SK-N-MC (cell line): ENCODE data around the gene LIPC.

Experiments used
- DNase-seq: peaks from one replicate; pipeline ENCODE4 v3.0.0-alpha.2; 2011; ENCODE audit warnings: low read depth, low spot score
- H3K27ac ChIP-seq: fragments of 200-600 bp; sonication (generic); 2 replicates; pipeline ENCODE4 v1.5.1; 2016; ENCODE audit warnings: mixed run types
- H3K36me3 ChIP-seq: fragments of 200-600 bp; sonication (generic); 2 replicates; pipeline ENCODE4 v1.6.1; 2017; ENCODE audit warnings: antibody characterized with exemption, low read length, mixed read lengths; ENCODE audit not compliant: insufficient read depth
- H3K4me3 ChIP-seq: fragments of 200-600 bp; sonication (generic); 2 replicates; pipeline ENCODE4 v1.5.1; 2016
- H3K9ac ChIP-seq: fragments of 200-600 bp; sonication (generic); 2 replicates; pipeline ENCODE4 v1.8.0; 2017; ENCODE audit warnings: mixed run types, mixed read lengths; ENCODE audit not compliant: insufficient read length
- H3K9me3 ChIP-seq: fragments of 200-600 bp; sonication (generic); 2 replicates; pipeline ENCODE4 v1.6.1; 2017; ENCODE audit warnings: low read depth, mild to moderate bottlenecking, antibody characterized with exemption, low read length, moderate library complexity, mixed read lengths
- EZH2 ChIP-seq: fragments of 200-600 bp; sonication (generic); IDR thresholded peaks from one replicate; pipeline ENCODE4 v1.6.1; 2017; ENCODE audit warnings: antibody characterized with exemption
- FOXP2 ChIP-seq: optimal IDR thresholded peaks from 2 replicates; pipeline ENCODE3; 2011; ENCODE audit warnings: mild to moderate bottlenecking, moderate library complexity; ENCODE audit not compliant: insufficient read depth; ENCODE audit errors: extremely low read length, control extremely low read depth
- POLR2AphosphoS5 ChIP-seq: IDR thresholded peaks from 2 replicates; pipeline ENCODE4 v1.6.1; 2012; ENCODE audit warnings: mild to moderate bottlenecking, low read depth, low read length, borderline replicate concordance

LIPC gene

DNA sequence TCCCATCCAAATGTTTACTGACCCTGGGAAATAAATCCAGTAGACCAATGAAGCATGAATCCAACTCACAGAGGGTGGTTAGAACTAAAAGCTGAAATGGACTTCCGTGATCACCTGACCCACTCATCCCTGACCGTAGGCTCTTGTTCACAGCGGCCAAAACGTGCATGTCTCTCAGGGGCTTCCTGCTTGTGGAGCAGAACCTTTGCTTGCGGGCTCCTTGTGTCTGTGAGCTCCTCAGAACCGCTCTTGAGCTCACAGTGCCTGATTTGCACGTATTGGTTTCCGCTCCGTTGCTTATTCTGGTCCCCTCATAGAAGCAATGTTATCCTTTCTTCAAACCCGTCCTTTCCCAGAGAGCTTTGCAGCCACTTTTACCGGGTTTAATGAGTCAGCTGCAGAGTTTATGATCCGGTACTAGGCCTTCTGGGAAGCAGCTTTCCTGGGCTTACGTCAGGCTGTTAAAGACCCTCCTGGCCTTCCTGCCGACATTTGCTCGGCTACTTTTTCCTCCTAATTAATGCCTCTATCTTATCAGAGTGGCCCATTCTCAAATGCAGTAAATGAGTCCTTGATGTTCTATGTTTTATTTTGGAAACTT is 35.4 kb downstream of the LIPC start:
- no peak for DNase-seq
- Histone ChIP-seq H3K9ac (no peak overlapping the region), H3K9me3 (no peaks in the 10 kb centered on the region), H3K4me3 (no peak overlapping the region), H3K27ac (no peak overlapping the region), H3K36me3 (no peaks in the 10 kb centered on the region)
- TF ChIP-seq POLR2AphosphoS5 = no peak
- TF ChIP-seq EZH2 = no peak
- no peak for TF ChIP-seq FOXP2

- Histone ChIP-seq H3K9ac (no peak overlapping the region), H3K36me3 (no peaks in the 10 kb centered on the region), H3K4me3 (no peak overlapping the region), H3K9me3 (no peaks in the 10 kb centered on the region), H3K27ac (no peak overlapping the region)
- TF ChIP-seq FOXP2 (no peak), EZH2 (no peak), POLR2AphosphoS5 (no peak)
- no peak for DNase-seq
Measured at GRCh38 chr15:58467722-58468423, 36.1 kb downstream of the LIPC start.

DNA sequence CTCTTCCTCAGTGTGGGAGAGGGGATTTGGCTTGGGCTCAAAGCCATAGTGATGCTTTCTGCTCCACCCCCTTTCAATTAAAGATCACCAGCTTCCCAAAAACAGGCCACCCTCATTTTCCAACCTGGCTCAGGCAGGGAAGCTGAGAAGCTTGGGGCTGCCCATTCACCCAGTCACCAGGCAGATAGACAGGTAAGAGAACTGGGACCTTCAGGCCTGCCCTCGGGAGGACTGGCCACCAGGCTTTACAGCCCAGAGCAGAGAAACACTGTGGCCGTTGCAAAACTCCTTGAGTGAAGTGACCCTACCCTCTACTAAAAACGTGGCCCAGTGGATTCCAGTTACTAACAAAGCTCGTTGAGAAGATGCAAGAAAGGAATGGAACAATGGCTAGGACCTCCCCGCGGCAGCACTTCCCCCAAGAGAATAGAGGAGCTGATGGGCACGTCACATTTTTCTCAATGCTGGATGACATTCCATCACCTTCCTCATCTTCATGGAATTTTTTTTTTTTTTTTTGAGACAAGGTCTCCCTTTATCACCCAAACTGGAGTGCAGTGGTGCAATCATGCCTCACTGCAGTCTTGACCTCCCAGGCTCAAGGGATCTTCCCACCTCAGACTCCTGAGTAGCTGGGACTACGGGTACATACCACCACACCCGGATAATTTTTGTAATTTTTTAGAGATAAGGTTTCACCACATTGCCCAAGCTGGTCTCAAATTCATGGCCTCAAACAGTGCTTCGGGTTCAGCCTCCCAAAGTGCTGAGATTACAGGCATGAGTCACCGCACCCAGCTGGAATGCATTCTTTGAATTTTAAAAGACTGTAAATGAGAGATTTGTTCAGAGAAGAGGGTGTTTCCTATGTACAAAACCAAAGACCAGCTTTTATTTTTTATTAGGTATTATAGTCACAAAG is 37.9 kb downstream of the LIPC start:
- no peak for TF ChIP-seq FOXP2
- no peak for TF ChIP-seq POLR2AphosphoS5
- no peak for TF ChIP-seq EZH2
- H3K9me3 ChIP-seq = no peaks in the 10 kb centered on the region
- no peak overlapping the region for H3K4me3 ChIP-seq
- H3K9ac ChIP-seq = no peak overlapping the region
- no peaks in the 10 kb centered on the region for H3K36me3 ChIP-seq
- no peak overlapping the region for H3K27ac ChIP-seq
- no peak for DNase-seq

DNA sequence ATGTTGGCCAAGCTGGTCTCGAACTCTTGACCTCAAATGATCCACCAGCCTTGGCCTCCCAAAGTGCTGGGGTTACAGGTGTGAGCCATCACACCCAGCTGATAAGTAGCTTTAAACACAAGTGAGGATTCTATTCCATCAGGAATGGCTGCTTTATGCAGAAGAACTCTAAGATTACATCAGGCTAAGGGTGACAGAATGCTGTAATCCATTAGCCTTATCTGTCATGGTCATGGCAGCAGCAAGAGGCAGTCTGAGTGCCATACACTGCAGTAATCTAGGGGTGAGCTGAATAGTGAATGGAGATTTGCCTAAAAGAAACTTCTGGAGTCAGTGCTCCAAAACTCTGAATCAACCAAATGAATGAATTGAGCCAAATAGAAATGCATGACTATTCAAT is 39.6 kb downstream of the LIPC start:
- Histone ChIP-seq H3K9ac (no peak overlapping the region), H3K4me3 (no peak overlapping the region), H3K9me3 (no peaks in the 10 kb centered on the region), H3K27ac (no peak overlapping the region), H3K36me3 (no peaks in the 10 kb centered on the region)
- TF ChIP-seq POLR2AphosphoS5 = no peak
- TF ChIP-seq FOXP2 = no peak
- no peak for TF ChIP-seq EZH2
- DNase-seq = no peak

DNA sequence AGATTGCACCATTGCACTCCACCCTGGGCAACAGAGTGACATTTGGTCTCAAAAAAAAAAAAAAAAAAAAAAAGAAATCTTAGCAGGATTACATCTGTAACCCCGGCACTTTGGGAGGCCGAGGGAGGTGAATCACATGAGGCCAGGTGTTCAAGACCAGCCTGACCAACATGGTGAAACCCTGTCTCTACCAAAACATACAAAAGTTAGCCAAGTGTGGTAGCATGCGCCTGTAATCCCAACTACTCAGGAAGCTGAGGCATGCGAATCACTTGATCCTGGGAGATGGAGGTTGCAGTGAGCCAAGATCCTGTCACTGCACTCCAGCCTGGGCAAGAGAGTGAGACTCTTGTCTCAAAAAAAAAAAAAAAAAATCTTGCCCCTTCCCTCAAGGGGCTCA is 40.4 kb downstream of the LIPC start:
- TF ChIP-seq FOXP2 (no peak), EZH2 (no peak), POLR2AphosphoS5 (no peak)
- no peak overlapping the region for H3K4me3 ChIP-seq

DNA sequence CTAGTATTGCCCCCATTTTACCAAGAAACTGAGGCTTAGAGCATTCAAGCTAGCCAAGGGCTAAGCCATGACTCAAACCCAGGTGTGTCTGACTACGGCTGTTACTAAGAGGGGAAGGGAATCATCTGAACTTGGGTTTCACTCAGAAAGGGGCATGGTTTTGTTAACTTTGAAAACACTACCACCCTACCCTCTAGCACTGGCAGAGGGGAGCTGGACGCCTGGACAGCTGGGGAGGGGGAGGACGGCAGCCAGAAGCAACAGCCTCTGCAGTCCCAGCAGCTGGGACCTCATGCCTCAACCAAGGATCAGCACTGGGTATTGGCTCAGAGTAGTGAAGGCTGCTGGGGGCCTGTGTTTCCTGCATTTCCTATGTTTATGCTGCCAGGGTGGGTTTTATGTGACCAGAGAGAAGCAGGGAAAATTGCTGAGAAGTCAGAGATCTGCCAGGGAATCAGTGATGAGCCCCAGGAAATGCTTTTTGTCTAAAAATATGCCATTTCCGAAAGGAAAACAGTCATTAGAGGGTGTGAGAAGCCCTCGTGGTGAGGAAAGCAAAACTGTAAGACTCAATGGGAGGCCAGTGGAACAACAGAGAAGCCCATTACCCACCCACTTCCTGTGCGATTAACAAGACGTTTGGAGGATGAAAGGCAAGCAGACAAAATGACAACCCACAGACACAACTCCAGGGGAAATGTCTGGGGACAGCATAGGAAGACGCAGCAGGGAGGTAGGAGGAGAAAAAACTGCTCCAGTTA is 41.2 kb downstream of the LIPC start:
- H3K9ac ChIP-seq = no peak overlapping the region
- DNase-seq = peak; percentile 72
- H3K4me3 ChIP-seq = peak overlapping the region; percentile 54
- H3K36me3 ChIP-seq = no peaks in the 10 kb centered on the region
- H3K9me3 ChIP-seq = no peaks in the 10 kb centered on the region
- no peak overlapping the region for H3K27ac ChIP-seq
- peak; percentile 9 for TF ChIP-seq FOXP2
- TF ChIP-seq POLR2AphosphoS5 = no peak

More for the DNA sequence above, 40.4 kb downstream of the LIPC start:
- DNase-seq = no peak
- Histone ChIP-seq H3K27ac (no peak overlapping the region), H3K36me3 (no peaks in the 10 kb centered on the region), H3K9ac (no peak overlapping the region), H3K9me3 (no peaks in the 10 kb centered on the region)

DNA sequence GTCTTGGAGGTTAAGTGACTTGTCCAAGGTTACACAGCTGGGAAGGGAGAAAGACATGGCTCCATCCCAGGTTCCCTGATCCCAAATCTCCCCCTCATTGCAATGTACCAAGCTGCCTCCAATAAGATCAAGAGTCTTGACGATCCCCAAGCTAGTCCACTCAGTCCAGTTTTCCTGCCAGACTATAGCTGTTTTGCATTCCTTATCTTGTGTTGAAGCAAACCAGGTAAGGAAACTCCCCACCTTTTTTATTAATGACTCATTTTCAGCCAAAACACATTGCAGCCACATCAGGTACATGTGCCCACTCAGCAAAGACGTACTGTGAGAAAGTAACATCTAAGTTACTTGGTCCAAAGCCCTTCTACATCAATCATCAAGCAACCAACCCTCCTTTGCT is 41.9 kb downstream of the LIPC start:
- H3K9me3 ChIP-seq = no peaks in the 10 kb centered on the region
- no peak overlapping the region for H3K27ac ChIP-seq
- H3K36me3 ChIP-seq = no peaks in the 10 kb centered on the region
- TF ChIP-seq POLR2AphosphoS5 (no peak), FOXP2 (no peak), EZH2 (no peak)
- peak overlapping the region; percentile 54; the same call in 1 of the 2 replicates for H3K4me3 ChIP-seq
- H3K9ac ChIP-seq = no peak overlapping the region
- no peak for DNase-seq

- no peaks in the 10 kb centered on the region for H3K9me3 ChIP-seq
- H3K36me3 ChIP-seq = no peaks in the 10 kb centered on the region
- no peak for TF ChIP-seq FOXP2
- no peak for TF ChIP-seq EZH2
- TF ChIP-seq POLR2AphosphoS5 = no peak
- no peak overlapping the region for H3K4me3 ChIP-seq
- no peak overlapping the region for H3K27ac ChIP-seq
- DNase-seq = no peak
- H3K9ac ChIP-seq = no peak overlapping the region
Measured at GRCh38 chr15:58474741-58475323, 43.0 kb downstream of the LIPC start.
